ENCODE results near the gene CYP4A22. TPM values are rescaled to one million over a fixed set of nuclear protein-coding genes. Genes with fewer than 3 reads are reported as not detected.

Gene CYP4A22
- total and polyA plus RNA-seq, 2 of the 4 experiments (the other 2 are of a cell fraction) = not detected

DNA sequence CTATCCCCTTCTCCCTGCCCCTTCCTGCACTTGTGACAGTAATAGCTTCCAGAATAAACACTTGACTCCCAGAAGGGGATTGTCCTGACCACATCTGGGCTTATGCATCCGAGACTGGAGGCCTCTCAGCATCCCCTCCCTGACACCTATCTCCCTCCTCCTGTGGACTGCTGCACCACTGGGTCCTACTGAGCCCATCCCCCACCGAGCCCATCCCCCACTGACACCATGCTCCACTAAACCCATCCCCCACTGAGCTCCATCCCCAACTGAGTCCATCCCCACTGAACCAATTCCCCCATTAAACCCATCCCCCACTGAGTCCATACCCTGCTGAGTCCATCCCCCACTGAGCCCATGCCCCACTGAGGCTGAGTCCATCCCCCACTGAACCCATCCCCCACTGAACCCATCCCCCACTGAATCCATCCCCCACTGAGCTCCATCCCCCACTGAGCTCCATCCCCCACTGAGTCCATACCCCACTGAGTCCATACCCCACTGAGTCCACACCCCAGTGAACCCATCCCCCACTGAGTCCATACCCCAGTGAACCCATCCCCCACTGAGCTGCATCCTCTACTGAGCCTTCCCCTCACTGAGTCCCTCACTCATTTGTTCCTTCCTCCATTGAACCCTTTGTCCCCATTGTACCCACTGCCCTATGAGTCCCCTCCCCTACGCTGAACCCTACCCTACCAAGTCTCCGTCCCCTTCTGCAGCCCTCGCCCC lies 47.0 kb downstream of the CYP4A22 start (continued):
- TF ChIP-seq MAFK (IDR thresholded peaks at IDR 0.05; ENCODE audit: low read depth, low read length) = no peak

DNA sequence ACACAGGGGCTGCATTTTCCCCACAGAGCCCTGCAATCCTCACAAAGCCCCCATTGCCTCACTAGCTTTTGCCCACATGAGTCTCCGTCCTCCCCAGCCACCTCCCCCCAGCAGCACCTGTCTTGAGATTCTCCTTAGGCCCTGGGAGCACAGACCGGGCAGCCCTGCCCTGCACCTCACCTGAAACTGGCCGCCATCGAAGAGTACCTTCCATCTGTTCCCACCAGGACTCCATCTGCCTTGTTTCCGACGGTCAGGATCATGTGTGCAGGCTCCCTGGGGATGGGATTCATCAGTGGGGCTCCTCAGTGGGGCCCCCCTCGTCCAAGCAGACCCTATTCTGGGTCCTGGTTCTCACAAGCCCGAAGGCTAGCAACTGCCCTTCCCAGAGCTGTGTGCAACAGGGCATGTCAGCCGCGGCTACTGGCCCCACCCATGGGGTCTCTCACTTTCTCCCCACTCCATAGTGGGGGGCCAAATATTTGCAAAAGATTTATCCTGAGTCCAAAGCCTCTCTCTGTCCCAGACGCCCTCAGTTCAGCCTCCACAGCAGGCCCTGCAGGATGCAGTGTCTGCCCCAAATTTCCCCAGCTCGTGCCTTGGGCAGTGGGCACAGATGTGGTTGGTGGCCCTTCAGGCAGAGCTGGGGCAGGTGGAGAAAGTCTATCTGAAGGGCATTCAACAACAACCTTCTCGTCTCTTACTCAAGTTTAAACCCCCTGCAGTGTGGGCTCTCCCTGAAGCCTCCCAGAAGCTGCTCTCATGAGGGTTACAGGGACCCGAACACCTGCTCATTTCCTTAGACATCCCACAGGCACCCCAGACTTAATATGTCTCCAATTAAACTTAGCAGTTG lies 47.8 kb downstream of the CYP4A22 start:
- Histone ChIP-seq H3K79me1 (ENCODE audit: low read depth in 1 of 2, low read length in 2 of 2) (no peaks in the 10 kb centered on the region), H3K23ac (ENCODE audit: low read depth, low read length) (no peak overlapping the region)

More for the DNA sequence above, 47.8 kb downstream of the CYP4A22 start:
- no peaks in the 10 kb centered on the region; the same call in 1 of the 2 replicates for H4K20me1 ChIP-seq (ENCODE audit: insufficient read depth, low read length)
- ChIA-PET CTCF (no interaction called here), POLR2A (ENCODE audit: unreplicated experiment) (no interaction called here)
- in situ Hi-C loops (cut with MboI; ENCODE audit: low sequenced_read_pairs) = loop anchor here (5.0 to 10.0 kb wide), 2 partner anchors 237 to 530 kb away; no protein-coding TSS in a partner anchor
- no peak overlapping the region for H4K5ac ChIP-seq (ENCODE audit: low read depth, low read length)
- H2BK5ac ChIP-seq (ENCODE audit: low read depth, low read length, poor library complexity, severe bottlenecking) = no peak overlapping the region
- no peaks in the 10 kb centered on the region for H3K4me1 ChIP-seq (ENCODE audit: control insufficient read depth, insufficient read depth, low read length)
- H4K91ac ChIP-seq (ENCODE audit: insufficient read depth, low read depth, low read length) = no peak overlapping the region
- no peak overlapping the region for H3K4ac ChIP-seq (ENCODE audit: low read depth, low read length)
- H2AFZ ChIP-seq (replicated peaks; ENCODE audit: low read length, poor library complexity) = no peak overlapping the region
- no TSS peak for BruUV-seq (replicated peaks)
- no peak overlapping the region for H3K18ac ChIP-seq (ENCODE audit: low read depth, low read length)
- 0% methylated on average over 1 of the region's 14 CpGs; no CpG with 5 or more reads in 1 of the 2 experiments for WGBS, 2 experiments (ENCODE audit: extremely low coverage in 2 of 2, insufficient read length in 1 of 2)
- no peak overlapping the region for H3K4me3 ChIP-seq (ENCODE audit: insufficient read depth, low read depth, low read length)
- H3K27me3 ChIP-seq (ENCODE audit: control insufficient read depth, insufficient read depth, low read length) = peaks cover 2% of the 10 kb centered on the region; the same call in 1 of the 2 replicates
- no peak overlapping the region for H3K14ac ChIP-seq (replicated peaks; ENCODE audit: low read depth, low read length)
- H2BK15ac ChIP-seq (ENCODE audit: low read depth, low read length) = no peak overlapping the region
- no peak overlapping the region for H3K4me2 ChIP-seq (ENCODE audit: low read depth, low read length)
- TF ChIP-seq, protein P1, sequence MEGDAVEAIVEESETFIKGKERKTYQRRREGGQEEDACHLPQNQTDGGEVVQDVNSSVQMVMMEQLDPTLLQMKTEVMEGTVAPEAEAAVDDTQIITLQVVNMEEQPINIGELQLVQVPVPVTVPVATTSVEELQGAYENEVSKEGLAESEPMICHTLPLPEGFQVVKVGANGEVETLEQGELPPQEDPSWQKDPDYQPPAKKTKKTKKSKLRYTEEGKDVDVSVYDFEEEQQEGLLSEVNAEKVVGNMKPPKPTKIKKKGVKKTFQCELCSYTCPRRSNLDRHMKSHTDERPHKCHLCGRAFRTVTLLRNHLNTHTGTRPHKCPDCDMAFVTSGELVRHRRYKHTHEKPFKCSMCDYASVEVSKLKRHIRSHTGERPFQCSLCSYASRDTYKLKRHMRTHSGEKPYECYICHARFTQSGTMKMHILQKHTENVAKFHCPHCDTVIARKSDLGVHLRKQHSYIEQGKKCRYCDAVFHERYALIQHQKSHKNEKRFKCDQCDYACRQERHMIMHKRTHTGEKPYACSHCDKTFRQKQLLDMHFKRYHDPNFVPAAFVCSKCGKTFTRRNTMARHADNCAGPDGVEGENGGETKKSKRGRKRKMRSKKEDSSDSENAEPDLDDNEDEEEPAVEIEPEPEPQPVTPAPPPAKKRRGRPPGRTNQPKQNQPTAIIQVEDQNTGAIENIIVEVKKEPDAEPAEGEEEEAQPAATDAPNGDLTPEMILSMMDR (conservative IDR thresholded peaks at IDR 0.05; ENCODE audit: low read depth, low read length) = no peak
- TF ChIP-seq, protein P2, sequence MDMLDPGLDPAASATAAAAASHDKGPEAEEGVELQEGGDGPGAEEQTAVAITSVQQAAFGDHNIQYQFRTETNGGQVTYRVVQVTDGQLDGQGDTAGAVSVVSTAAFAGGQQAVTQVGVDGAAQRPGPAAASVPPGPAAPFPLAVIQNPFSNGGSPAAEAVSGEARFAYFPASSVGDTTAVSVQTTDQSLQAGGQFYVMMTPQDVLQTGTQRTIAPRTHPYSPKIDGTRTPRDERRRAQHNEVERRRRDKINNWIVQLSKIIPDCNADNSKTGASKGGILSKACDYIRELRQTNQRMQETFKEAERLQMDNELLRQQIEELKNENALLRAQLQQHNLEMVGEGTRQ (IDR thresholded peaks at IDR 0.05; ENCODE audit: low read depth, low read length) = no peak
- TF ChIP-seq MAZ (IDR thresholded peaks at IDR 0.05; ENCODE audit: borderline replicate concordance, low read depth, low read length) (no peak), RAD21 (IDR thresholded peaks at IDR 0.05; ENCODE audit: low read length) (no peak), RFX5 (IDR thresholded peaks at IDR 0.05; ENCODE audit: low read depth, low read length) (no peak), MXI1 (IDR thresholded peaks at IDR 0.05; ENCODE audit: borderline replicate concordance, low read depth, low read length) (no peak), SMC3 (IDR thresholded peaks at IDR 0.05; ENCODE audit: low read depth, low read length) (no peak), CHD1 (IDR thresholded peaks at IDR 0.05; ENCODE audit: low read depth, low read length) (no peak)
- TF ChIP-seq, protein P3, sequence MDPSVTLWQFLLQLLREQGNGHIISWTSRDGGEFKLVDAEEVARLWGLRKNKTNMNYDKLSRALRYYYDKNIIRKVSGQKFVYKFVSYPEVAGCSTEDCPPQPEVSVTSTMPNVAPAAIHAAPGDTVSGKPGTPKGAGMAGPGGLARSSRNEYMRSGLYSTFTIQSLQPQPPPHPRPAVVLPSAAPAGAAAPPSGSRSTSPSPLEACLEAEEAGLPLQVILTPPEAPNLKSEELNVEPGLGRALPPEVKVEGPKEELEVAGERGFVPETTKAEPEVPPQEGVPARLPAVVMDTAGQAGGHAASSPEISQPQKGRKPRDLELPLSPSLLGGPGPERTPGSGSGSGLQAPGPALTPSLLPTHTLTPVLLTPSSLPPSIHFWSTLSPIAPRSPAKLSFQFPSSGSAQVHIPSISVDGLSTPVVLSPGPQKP (IDR thresholded peaks at IDR 0.05; ENCODE audit: borderline replicate concordance, low read depth, low read length) = no peak
- H3K36me3 ChIP-seq (ENCODE audit: control insufficient read depth, insufficient read depth, low read length) = no peaks in the 10 kb centered on the region
- DNase-seq = no peak
- H2BK120ac ChIP-seq (ENCODE audit: low read depth, low read length) = no peak overlapping the region
- no peak overlapping the region for H2AK9ac ChIP-seq (replicated peaks; ENCODE audit: low read depth, low read length, poor library complexity)
- H3K56ac ChIP-seq (ENCODE audit: extremely low read depth, insufficient read depth, low read length) = no peak overlapping the region
- no peak overlapping the region for H3K27ac ChIP-seq (ENCODE audit: insufficient read depth, low read length)
- intact Hi-C loops (cut with micrococcal nuclease) = no loop called here
- no peak overlapping the region for H3K9ac ChIP-seq (ENCODE audit: low read depth, low read length)
- H3K9me3 ChIP-seq (ENCODE audit: control insufficient read depth, insufficient read depth, low read length) = no peaks in the 10 kb centered on the region
- H2BK20ac ChIP-seq (ENCODE audit: low read depth, low read length) = no peak overlapping the region
- H2AK5ac ChIP-seq (ENCODE audit: low read depth, low read length) = no peak overlapping the region
- dilution Hi-C loops (cut with HindIII; ENCODE audit: low sequenced_read_pairs, unreplicated experiment) = no loop called here
- H3K9me1 ChIP-seq (ENCODE audit: insufficient read depth, low read length) = no peaks in the 10 kb centered on the region
- no peak for ATAC-seq (ENCODE audit: low read depth)
- H4K8ac ChIP-seq (ENCODE audit: low read depth in 2 of 2, low read length in 2 of 2) = no peak overlapping the region
